HG03196 (cell line): ENCODE data around the gene TMEM26.

Source experiments
- ATAC-seq: cut with Tn5 transposase; IDR thresholded peaks from one replicate; pipeline ENCODE4 v1.9.1; 2021; ENCODE audit not compliant: unreplicated experiment

TMEM26 gene

DNA sequence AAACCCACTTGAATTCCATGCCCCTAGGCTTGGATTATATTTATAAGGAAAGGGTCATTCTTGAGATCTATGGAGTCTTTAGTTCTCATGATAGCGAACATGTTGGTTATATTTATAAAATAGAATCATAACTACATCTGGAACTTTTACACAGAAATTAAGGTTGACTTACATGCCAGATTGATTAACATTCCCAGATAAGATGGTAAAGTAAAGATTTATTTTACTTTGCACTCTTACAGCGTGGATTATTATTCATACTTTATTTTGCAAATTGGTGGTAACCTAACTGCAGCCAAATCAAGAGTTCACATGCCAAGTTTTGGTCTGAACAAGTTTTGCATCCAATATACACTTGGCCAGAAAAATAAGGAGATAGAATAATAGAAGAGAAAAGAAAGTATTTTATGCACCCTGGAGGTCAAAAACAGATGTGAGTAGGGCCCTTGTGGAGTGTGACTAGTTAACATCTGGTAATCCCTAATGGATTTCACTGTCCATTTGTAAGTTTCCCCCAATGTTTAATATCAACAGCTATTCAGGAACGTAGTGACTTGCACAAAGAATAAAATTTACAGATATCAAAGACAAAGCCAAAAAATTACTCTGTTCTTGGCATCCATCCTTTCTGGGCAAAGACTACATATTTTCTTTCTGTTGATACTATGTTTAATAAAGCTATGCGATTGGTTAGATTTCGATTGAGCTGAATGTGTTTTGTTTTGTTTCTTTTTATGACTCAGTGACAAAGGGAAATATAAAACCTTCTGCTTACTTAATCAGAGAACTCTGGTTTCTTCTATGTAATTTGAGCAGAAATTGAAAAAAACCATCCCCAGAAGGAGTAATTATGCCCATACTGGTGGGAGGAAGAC is 10.1 kb upstream of the TMEM26 start:
- ATAC-seq: no peak

DNA sequence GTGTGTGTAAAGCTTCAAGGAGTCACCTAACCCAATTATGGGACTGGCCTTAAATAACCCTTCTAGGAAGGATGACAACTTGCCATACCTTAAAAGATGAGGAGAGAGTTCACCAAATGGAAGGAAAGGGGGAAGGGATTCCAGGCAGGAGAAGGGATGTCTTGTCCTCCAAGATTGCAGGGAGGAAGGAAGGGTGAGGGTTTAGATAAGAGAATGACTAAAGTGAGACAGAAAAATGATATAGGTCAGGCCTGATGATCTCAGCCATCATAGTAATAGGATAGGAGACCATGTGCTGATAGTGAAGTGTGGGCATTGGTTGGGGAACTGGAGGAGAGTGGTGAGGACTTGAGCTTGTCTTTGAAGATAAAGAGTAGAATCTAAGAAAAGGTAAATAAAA is 7.7 kb upstream of the TMEM26 start:
- no peak for ATAC-seq

DNA sequence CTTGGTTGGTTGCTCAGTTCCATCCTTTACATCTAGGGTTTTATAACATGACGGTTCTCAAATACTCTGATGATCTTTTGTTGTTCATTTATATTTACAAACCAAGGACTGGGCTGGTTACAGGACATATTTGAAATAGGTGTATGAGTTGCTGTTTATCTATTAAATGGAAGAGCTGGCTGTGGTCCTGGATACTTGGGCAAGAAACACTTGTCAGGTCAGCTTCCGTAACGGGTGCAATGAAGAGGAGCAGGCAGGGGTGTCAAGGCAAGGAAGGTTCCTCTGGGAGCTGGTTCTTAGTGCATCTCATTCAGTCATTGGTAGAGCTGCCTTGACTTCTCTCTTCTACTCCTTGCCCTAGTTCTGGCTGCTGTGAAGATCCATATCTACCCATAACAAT is 4.8 kb upstream of the TMEM26 start:
- no peak for ATAC-seq

DNA sequence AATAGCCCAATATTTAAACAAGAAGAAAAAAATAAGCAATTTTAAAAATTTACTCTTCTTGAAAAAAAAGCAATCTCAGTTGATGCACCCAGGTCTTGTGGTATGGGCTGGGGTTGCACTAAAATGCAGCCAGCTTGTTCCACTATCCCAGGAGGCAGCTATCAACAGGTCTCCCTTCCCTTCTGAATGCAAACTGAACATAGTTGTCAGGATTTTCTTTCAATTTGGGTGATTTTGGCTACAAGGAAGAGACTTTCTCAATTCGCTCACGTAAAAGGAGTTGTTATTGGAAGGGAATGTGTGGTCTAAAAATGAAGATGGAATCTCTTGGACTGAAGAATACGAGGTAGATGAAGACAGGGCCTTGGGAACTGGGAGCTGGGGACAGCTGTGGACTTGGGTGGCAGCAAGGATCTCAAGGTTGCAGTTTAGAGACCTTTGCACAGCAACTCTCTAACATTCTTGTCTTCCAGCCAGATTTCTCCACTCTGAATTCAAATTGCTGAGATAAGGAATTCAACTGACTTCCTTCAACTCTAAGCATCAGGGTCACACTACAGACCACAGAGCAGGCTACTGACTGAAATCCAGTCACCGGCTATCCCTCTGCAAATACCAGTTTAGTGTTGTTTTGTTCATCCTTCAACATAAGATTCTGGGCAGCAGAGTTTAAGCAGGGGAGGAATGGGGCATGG is 3.1 kb upstream of the TMEM26 start:
- ATAC-seq: no peak

DNA sequence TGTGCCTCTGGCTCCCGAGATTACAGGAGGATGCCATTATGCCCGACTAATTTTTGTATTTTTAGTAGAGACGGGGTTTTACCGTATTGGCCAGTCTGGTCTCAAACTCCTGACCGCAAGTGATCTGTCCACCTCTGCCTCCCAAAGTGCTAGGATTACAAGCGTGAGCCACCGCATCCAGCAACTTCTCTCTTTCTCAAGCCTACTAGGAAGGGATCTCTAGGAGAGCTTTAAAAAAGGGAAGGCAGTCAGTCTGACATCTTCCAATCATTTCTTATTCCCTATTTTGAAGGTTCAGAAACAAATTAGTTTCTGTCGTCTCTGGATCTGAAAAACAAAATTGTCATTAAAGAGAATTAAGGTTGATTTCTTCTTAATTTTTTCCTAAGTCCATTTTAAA is 2.5 kb upstream of the TMEM26 start:
- no peak for ATAC-seq

DNA sequence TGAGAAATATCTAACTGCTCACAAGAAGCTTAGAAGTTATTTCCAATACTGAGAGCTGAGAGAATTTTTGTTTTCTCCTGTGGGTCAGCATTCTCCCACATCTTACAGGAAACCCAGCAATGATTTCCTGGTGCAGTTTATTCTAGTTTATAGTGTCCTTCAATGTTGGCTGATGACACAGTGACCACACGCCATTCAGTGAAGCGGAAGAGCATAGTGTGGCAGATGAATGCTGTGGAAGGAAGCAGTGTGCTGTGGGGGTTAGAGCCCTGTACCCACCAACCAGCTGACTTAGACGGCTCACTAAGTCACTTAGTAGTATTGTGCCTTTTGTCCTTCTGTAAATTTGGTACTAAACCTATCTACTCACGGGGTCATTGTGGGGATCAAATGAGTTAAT is 1.4 kb upstream of the TMEM26 start:
- ATAC-seq: no peak

DNA sequence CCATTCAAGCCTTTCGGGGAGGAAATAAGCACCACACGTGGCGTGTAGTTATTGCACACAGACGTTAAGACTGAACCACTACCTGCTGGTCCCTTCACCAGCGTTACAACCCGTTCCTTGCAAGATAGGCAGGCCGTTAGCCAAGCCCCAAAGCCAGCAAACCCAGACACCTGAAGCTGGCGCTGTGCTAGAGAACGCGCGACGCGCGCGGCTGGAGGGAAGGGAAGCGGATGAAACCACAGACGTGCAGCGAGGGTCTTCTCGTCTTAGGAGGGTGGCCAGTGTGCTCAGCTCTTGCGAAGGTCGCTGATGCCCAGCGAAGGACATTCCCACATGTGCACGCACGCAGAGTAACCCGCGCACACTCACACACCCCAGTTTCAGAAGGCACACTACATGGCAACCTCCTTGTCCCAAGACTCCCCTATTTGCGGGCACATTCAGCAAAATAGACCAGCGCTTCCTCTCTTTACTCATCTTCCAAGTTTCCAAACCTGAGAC is 980 bp downstream of the TMEM26 start:
- no peak for ATAC-seq

DNA sequence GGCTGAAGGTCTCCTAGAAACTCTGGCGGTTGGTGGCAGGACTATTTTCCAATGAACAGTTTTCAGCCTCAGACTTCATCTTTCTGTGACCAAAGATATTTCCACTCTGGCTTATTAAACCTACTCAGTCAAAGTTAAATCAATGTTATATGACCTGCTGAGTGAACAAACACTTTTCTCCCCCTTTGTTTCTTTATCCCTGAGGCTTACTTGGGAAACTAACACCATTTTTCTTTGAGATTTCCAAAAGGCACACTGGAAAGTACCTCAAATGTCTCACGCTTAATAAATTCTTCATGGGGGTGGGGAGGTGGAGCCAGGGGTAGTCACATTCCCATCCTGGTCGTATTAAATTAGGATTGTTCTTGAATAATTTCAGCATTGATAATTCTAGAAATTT is 1.8 kb downstream of the TMEM26 start:
- ATAC-seq: no peak

DNA sequence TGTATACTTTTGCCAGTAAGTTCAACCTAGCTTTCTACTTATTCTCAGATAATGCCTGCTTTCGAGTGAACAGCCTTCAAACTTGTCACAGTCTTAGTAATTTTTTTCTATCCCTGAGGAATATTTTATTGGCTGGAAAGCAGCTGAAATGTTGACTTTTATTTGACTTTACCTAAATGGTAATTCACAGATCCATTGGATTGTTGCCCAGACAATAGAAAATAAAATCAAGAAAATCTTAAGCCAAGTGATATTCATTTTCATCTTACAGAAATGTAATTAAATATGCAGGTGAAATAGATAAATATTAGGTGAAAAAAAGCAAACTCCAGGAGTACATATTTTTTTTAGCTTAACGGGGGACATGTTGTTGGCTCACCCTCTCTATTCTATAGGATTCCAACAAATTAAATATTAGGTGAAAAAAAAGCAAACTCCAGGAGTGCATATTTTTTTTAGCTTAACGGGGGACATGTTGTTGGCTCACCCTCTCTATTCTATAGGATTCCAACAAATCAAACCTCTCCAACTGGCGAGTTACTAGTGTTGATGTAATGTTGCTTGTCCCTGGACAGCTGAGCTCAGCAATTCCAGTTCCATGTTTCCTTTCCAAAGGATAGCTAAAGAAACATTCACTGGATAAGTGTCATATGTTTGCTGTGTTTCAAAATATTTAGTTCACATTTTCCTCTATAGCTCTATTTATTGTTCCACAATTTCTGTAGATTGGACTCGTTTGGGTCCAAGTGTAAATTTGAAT is 4.2 kb downstream of the TMEM26 start:
- ATAC-seq: no peak

DNA sequence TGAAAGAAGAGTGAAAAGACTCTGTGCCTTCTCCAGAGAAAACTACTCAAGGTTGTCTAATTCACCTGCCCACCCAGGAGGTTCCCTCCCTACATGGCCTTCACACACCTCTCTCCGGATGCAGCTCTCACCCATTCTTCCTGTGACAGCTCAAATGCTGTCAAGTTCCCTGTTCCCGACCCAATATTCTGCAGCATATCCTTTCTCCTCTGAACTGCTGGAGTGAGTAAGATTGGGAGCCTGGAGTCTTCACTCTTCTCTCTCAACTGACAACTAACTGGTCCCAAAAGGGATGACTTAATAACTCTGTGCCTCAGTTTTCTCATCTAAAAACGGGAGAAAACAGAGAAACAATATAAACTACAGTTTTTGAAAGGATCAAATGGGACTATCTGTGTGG is 5.1 kb downstream of the TMEM26 start:
- no peak for ATAC-seq

DNA sequence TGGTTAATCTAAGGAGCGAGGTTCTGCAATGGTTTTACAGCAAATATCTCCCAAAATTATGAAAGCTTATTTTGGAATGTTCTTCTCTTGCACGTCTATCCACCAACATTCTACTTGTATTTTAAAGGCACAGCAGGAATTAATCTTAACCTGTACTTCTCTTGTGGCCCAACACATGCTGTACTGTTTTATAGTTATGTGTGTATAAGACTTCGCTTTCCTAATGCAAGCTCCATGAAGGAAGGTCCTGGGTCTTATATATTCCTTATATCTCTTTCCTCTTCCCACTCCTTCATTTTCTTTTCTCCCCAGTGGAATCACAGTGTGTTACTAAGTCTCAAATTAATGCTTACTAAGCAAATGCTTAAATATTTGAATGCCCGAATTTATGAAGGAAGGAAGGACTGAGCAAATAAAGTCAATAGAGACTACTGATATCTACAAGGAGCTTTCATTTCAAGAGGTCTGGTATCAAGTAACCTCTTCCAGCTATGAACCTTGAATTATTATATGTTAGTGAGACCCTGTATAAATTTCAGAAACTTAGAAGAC is 14.0 kb downstream of the TMEM26 start:
- ATAC-seq: no peak

DNA sequence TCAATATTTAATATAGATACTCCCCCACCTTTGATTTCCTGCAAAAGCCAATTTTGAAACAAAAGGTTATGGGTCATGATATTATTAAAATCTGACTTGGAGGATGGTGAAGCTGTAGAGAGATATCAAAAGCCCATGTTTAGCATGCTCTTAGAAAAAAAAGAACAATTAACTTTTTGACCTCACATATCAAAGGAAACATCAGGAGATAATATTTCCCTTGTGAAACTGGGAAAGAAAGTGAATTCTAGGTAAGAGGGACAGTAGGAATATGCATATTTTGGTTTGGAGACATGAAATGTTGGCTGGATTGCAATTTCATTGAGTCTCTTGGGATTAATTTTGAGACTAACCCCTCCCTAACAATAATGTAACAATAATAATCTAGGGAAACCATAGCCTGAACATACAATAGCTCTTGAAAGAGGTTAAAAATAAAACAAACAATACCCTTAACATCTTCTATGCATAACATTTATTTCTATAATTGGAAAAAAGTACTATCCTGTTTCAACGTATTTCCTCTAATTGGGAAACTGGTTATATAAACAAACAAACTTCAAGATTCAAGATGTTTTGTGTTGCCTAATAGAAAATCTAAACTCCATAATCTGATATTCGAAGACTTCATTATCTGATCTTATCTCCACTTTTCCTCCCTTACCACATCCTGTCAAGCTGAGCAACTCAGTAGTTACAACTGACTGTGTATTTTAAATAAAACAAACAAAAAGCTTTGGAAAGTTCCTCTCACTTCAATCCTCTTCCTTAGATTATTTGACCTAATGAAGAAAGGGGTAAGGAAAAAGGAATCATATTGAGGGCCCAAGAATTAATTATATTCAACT is 14.8 kb downstream of the TMEM26 start:
- no peak for ATAC-seq

DNA sequence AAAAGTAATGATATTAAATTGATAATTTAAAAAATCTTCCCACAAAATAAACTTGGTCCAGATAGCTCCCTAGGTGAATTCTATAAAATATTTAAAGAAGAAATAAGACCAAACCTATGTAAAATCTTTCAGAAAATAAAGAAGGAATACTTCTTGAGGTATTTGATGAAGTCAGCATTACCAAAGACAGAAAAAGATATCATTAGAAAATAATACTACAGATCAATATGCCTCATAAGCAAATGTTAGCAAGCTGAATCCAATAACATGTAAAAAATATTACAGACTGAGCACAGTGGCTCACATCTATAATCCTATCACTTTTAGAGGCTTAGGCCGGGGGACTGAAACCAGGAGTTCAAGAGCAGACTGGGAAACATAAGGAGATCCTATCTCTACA is 30.0 kb downstream of the TMEM26 start:
- ATAC-seq: no peak

DNA sequence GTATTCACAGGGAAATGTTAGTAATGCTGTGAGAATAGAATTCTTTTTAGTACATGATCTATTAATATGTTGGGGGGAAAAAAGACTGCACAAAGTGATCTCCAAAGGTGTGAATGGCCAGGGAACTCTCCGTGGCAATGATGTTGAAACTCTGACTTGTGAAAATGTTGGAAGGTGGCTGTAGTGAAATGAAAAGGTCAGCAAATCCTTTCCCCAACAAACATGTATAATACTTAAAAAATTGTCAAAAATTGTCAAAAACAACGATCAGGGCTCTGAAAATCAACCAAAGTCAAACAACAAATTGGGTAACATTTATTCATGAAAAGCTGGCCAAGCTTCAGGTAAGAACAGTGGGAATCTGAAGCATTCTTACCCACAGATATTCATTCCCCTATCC is 35.5 kb downstream of the TMEM26 start:
- no peak for ATAC-seq

DNA sequence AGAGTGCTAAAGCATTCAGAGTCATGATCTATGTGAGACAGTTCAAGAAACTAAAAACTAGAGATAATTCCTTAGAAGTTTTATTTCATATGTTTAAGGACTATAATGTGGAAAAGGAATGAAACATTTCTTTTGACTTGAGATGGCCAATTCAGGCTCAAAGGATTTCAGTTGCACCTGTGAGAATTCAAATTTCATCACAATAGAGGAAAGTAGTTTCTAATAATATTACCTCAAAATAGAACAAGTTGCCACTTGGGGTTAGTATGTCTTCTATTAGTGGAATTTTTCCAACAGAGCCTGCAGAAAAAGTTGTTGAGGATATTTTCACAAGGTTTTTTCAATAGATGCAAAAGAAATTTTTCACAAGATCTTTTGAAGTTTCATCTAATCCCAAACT is 37.4 kb downstream of the TMEM26 start:
- ATAC-seq: no peak

DNA sequence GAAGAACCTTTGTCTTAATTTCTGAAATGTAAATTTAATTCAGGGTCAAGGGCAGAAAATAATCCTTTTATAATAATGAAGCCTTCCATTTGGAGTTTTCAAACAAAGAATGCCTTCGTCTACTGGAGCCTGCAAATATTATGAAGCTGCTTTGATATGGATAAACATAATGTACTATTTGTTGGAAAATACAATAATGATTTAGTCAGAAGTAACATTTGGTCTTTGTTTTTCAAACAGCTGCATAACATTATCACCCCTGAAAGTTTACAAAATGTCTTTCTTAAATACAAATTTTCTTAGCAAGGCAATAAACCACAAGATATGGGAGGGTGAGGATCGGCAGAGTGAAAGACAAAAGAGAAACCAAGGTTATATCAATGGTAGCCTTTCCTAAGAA is 41.5 kb downstream of the TMEM26 start:
- no peak for ATAC-seq

DNA sequence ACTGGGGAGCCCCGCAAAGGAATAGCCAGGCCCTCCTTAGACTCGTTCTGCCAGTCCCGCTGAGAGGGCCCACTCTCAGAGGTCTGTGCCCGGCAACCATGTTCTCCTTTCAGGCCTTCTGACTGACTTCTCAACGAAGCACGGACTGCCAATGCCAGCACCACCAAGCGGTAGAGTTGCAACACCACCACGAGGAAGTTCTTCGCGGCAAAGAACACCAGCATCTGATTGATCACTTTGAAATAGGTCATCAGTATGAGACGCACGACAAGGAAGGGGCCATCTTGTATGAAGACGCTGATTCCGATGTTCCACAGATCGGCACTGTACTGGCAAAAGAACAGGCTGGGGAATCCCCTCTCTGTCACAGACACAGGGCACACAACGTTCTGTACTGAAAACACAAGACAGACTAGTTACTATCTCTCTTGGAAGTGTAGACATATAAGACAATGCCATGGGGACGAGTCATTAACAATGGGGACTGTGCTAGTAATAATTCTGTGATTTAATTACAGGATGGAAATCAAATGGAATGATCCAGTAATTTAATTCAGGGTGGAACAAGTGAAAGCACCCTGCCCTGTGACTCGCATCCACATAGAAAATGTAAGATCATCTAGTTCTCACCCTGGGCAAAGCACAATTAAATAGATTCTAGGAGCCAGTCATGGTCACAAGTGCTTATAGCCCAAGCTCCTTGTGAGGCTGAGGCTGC is 42.7 kb downstream of the TMEM26 start:
- ATAC-seq: no peak

DNA sequence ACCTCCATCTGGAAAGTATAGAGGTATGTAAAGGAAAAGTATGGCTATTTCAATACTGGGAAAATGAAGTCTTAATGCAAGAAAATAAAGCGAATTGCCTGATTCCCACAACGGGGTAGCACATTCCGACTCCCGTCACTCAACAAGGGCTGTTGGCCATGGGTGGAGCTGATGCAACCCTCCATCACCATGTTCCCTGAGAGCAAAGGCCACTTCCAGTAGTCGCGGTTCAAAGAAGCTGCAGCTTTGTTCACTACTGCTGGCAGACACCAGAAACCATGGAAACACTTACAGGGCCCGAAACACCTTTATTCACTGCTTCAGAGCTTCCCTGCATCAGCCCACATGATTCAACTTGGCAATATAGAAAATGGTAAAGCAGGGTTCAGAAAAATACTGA is 44.0 kb downstream of the TMEM26 start:
- no peak for ATAC-seq

DNA sequence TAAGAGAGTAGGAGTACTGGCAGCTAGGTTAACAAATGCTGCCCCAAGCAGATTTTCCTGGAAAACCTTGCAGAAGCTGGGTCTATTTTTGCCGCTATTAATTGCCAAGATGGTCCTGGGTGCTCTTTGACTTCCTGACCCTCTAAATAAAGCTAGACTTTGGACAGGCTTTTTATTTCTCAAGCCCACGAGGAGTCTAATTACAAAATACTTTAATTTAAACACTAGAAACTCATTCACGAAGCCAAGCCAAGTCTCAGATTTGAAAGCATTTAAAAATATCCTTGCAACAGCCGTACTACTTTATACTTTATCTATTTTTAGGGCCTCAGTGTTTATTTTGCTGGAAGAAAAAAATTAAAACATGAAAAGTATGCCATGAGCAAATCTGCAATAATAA is 45.1 kb downstream of the TMEM26 start:
- ATAC-seq: no peak

DNA sequence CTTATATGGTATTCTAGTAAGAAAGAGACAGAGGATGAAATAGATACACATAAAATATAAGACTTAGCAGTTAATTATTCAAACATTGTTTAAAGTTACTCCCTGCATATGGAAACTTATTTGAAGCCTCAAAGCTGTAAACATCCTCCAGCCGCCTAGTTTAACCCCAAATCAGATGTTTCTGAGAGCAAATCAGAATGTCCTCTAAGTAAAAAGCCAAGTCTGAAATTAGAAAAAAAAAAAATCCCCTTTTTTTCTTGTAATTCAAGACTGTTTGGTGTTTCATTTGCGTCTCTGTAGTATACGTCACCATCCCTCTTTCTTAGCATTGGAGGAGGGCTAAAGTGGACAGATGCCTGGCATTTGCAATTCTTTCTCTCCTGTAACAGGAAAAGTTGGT is 46.4 kb downstream of the TMEM26 start:
- no peak for ATAC-seq
